WERI-Rb-1 (cell line): ENCODE results near the gene SPACDR.
"Not testable (repeated sequence)": the region's sequence is repeated elsewhere in the genome, so short reads cannot be mapped to it uniquely, and the experiment has no call there.

Source experiments
- DNase-seq: peaks from one replicate; pipeline ENCODE4 v3.0.0-alpha.2; 2020
- H3K27ac ChIP-seq: fragments of 250-450 bp; sonication (Bioruptor Pico); 2 replicates; pipeline ENCODE4 v1.5.1; 2020; ENCODE audit warnings: mild to moderate bottlenecking, moderate library complexity
- H3K27me3 ChIP-seq: fragments of 250-450 bp; sonication (Bioruptor Pico); 2 replicates; pipeline ENCODE4 v1.5.1; 2021; ENCODE audit warnings: mild to moderate bottlenecking, low read depth, moderate library complexity; ENCODE audit not compliant: insufficient read depth, severe bottlenecking
- H3K36me3 ChIP-seq: fragments of 250-450 bp; sonication (Bioruptor Pico); 2 replicates; pipeline ENCODE4 v1.5.1; 2020; ENCODE audit warnings: mild to moderate bottlenecking, moderate library complexity
- H3K4me3 ChIP-seq: 2 replicates; pipeline ENCODE4 v1.5.1; 2011; ENCODE audit warnings: low read depth, mild to moderate bottlenecking, control low read depth, low read length
- H3K9me3 ChIP-seq: fragments of 250-450 bp; sonication (Bioruptor Pico); 2 replicates; pipeline ENCODE4 v1.5.1; 2021; ENCODE audit warnings: mild to moderate bottlenecking, moderate library complexity; ENCODE audit not compliant: severe bottlenecking
- CTCF ChIP-seq: IDR thresholded peaks from 2 replicates; pipeline ENCODE4 v1.5.1; 2011; ENCODE audit warnings: low read depth, mild to moderate bottlenecking, control low read depth, inconsistent platforms, low read length

The SPACDR gene

GRCh38 chr7:100504887-100505611 lies 41.0 kb upstream of the SPACDR start:
- H3K27ac ChIP-seq = no peak overlapping the region
- DNase-seq = no peak
- H3K36me3 ChIP-seq = no peaks in the 10 kb centered on the region
- TF ChIP-seq CTCF = no peak
- no peaks in the 10 kb centered on the region for H3K9me3 ChIP-seq
- no peak overlapping the region for H3K4me3 ChIP-seq
- H3K27me3 ChIP-seq = no peaks in the 10 kb centered on the region

GRCh38 chr7:100504031-100504430 lies 40.0 kb upstream of the SPACDR start:
- not testable (repeated sequence) for H3K4me3 ChIP-seq, H3K27me3 ChIP-seq, H3K36me3 ChIP-seq

GRCh38 chr7:100500743-100501142 lies 36.7 kb upstream of the SPACDR start:
- not testable (repeated sequence) for H3K9me3 ChIP-seq, DNase-seq, H3K36me3 ChIP-seq, H3K27ac ChIP-seq, H3K27me3 ChIP-seq, H3K4me3 ChIP-seq

More at GRCh38 chr7:100504031-100504430, 40.0 kb upstream of the SPACDR start:
- H3K27ac ChIP-seq, DNase-seq, H3K9me3 ChIP-seq: not testable (repeated sequence)

- no peak for TF ChIP-seq CTCF
- DNase-seq = no peak
- no peaks in the 10 kb centered on the region for H3K36me3 ChIP-seq
- no peaks in the 10 kb centered on the region for H3K27me3 ChIP-seq
- H3K27ac ChIP-seq = no peak overlapping the region
- H3K4me3 ChIP-seq = no peak overlapping the region
- H3K9me3 ChIP-seq = no peaks in the 10 kb centered on the region
Observed at GRCh38 chr7:100496509-100496908, 32.4 kb upstream of the SPACDR start.

GRCh38 chr7:100493476-100494264 lies 29.6 kb upstream of the SPACDR start:
- no peaks in the 10 kb centered on the region for H3K36me3 ChIP-seq
- H3K27ac ChIP-seq = no peak overlapping the region
- no peaks in the 10 kb centered on the region for H3K9me3 ChIP-seq
- H3K27me3 ChIP-seq = no peaks in the 10 kb centered on the region
- no peak for TF ChIP-seq CTCF
- DNase-seq = peak; percentile 58
- peak overlapping the region; percentile 25 for H3K4me3 ChIP-seq

- Histone ChIP-seq H3K9me3 (no peaks in the 10 kb centered on the region), H3K27ac (no peak overlapping the region), H3K4me3 (peak overlapping the region; percentile 25), H3K36me3 (no peaks in the 10 kb centered on the region), H3K27me3 (no peaks in the 10 kb centered on the region)
- TF ChIP-seq CTCF = no peak
- DNase-seq = no peak
Observed at GRCh38 chr7:100492738-100493475, 28.8 kb upstream of the SPACDR start.
